HG03135 (cell line): Measurements from ENCODE around the gene GPR50.

Experiments
- ATAC-seq: cut with Tn5 transposase; IDR thresholded peaks from one replicate; pipeline ENCODE4 v1.9.1; 2021; ENCODE audit warnings: mild to moderate bottlenecking, moderate library complexity; ENCODE audit not compliant: unreplicated experiment

The GPR50 gene

DNA sequence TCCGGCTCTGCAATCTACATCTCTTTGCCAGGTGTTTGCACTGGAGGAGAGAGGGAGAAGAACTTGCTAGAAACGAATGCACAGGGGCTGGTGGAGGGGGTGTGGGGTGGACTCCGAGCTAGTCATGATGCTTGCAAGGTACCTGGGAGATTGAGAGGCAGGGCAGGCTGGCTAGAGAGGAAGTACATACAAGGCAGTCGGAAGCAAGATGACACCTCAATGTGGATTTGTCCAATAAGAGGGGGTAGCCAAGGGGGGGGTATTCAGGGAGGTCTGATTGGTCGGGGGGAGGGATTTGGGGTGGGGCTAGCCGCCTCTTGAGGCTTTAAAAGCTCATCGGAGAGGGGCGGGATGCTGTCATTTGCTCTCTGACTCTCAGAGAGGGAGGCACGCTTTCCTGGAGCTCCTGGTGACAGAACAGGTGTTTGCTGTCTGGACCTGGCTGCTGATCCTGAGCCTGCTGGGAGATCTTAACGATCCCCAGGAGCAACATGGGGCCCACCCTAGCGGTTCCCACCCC is at the start of gene GPR50:
GPR50 (plus strand) TSS at position 354 of the 520 bp plus-strand sequence; CDS start at position 492, 138 bp downstream.
- no peak for ATAC-seq

DNA sequence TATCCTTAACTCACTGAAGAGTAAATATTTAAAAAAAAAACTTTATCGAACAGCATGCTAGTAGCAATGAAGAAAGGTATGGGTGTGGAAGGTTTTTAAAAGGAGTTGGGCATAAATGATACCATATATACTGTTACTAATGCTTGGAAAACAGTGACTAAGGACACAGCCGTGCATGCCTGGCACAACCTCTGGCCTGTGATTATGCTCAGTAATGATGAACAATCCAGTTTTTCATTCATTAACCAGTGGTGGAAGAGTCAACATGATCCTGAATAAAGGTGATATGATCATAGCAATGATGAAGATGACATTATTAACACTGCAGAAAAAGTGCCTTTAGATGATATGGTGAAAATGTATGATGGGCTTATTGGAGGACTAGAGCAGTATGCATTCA is 43.9 kb upstream of the GPR50 start:
- no peak for ATAC-seq

GRCh38 chrX:151151665-151152267 is 24.6 kb upstream of the GPR50 start:
- peak; percentile 73 for ATAC-seq

DNA sequence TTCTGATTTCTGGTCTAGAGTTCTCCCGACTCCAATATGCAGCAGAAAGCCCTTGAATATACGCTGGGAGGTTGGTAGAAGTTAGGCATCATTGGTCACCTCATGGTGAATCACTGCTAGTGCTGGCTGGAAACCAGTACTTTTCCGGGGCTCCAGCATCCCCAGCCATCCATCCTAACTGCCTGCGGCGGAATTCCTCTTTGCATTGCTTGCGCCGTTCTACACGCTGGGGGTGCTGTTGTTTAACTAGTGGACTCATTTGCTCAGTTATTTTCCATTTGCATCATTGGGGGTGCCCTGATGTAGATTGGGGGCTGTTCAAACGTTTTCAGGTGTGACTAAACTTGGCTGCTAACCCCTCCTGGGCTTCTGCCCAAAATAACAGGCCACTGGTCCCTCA is 23.3 kb upstream of the GPR50 start:
- ATAC-seq, result no peak

DNA sequence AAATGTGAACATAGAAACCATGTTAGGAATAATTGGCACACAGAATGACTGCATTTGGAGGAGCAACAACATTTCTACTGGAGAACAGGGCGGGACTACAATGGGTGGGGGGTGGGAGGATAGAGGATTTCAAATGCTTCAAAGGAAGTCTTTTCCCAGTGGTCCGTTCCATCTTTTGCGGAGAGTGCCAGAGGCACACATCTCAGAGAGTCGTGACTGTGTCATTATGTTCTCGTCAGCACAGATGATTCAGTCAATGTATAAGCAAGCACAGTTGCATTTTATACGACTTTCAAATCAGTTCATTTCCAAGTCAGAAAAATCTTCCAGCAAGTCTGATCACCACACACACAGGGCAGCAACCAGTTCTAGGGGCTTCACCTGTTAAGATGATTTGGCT is 22.7 kb upstream of the GPR50 start:
- no peak for ATAC-seq

- ATAC-seq, result no peak
These were observed 21.1 kb upstream of the GPR50 start for GRCh38 chrX:151155234-151155633.

DNA sequence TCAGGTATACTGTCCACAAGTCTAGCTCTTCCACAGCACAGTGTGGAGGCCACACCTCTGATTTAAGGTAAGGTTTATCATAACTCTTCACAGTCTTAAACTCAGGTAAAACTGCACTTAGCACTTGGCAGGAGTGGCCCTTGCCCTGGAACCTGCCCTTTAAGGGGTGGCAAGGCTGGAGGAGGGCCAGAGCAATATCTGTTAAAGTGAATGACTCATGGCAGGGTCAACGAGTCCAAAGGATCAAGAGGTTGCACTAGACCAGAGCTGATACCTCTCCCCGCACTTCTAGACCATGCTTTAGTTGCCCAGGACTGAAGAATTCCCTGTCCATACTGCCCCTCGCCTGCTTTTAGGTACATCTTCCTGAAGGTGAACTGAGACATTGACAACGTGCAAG is 14.7 kb upstream of the GPR50 start:
- no peak for ATAC-seq

DNA sequence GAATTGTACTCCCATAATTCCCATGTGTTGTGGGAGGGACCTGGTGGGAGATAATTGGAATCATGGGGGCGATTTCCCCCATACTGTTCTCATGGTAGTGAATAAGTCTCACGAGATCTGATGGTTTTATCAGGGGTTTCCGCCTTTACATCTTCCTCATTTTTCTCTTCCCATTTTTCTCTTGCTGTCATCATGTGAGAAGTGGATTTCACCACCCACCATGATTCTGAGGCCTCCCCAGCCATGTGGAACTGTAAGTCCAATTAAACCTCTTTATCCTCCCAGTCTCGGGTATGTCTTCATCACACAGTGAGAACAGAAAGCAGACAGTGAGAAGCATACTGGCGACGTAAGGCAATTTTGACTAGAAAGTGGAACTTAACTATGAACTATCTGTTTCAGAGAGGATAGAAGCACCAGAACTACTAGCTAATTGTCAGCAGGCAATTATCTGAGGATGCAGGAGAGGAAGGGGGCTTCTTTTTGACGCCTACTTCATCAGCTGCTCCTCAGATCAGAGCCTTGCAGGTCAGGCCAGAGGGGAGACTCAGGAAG is 8.5 kb upstream of the GPR50 start:
- ATAC-seq, result no peak

- no peak for ATAC-seq
These were observed 6.6 kb upstream of the GPR50 start for GRCh38 chrX:151169783-151170182.

- no peak for ATAC-seq
These were observed 1.7 kb upstream of the GPR50 start for GRCh38 chrX:151174581-151175282.

- no peak for ATAC-seq
These were observed 911 bp upstream of the GPR50 start for GRCh38 chrX:151175283-151176062.

DNA sequence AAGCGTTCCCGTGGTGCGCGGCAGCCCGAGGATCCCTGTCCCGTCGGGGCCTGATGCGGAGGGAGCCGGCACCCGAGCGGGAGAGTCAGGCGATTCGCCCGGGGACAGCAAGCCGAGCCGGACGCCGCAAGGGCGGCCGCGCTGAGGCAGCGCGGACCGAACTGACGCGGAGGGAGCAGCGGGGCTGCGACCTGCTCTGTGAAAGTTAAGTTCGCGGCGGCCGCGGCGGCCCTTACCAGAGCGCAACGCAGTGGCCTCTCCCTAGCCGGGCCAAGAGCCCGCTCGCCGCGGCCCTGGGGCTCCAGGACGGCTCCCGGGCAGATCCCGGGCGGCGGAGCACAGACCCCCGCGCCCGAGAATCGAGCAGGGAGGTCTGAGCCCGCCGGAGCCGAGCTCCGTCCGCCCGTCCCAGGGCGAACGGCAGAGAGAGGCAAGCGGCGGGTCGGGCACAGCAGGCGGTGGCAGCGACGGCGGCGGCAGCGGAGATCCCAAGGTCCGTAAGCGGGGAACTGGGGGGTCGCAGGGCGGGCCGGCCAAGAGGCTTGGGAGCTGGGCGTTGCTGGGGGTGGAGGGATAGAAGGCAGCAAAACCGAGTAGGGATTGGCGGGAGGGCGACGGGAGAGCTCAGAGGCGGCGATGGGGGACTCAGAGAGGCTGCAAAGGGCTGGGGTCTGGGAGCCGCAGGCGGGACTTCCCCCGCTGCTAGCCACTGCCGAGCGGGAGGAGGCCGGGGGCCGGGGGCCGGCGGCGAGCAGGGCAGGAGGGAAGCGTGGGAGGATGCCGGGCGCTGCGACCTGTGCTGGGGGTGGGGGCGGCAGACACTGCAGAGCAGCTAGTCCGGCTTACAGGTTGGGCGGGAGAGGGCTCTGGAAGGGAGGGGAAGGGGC is 1.0 kb downstream of the GPR50 start:
- no peak for ATAC-seq

DNA sequence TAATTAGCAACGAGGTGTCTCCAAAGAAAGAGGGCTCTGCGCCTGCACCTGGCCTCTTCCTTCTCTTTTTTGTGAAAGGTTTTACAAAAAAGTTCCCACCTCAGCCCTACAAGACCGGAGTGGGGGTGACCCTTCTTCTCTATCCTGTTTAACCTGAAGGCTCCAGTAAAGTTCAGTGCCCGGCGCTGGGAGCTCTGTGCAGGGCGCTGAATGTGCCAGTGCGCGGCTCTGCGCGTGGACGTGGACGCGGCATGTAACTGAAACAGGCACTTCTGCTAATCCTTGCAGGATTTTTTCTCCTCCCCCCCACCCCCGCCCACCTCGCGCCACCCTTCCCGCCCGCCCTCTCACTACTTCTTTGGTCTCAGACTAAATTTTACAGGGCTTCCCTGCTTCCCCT is 2.4 kb downstream of the GPR50 start:
- no peak for ATAC-seq

GRCh38 chrX:151180400-151180799 is 4.0 kb downstream of the GPR50 start:
- no peak for ATAC-seq

- no peak for ATAC-seq
These were observed 4.7 kb downstream of the GPR50 start for GRCh38 chrX:151181088-151181487.

GRCh38 chrX:151183233-151183753 is 6.9 kb downstream of the GPR50 start:
- ATAC-seq, result no peak

DNA sequence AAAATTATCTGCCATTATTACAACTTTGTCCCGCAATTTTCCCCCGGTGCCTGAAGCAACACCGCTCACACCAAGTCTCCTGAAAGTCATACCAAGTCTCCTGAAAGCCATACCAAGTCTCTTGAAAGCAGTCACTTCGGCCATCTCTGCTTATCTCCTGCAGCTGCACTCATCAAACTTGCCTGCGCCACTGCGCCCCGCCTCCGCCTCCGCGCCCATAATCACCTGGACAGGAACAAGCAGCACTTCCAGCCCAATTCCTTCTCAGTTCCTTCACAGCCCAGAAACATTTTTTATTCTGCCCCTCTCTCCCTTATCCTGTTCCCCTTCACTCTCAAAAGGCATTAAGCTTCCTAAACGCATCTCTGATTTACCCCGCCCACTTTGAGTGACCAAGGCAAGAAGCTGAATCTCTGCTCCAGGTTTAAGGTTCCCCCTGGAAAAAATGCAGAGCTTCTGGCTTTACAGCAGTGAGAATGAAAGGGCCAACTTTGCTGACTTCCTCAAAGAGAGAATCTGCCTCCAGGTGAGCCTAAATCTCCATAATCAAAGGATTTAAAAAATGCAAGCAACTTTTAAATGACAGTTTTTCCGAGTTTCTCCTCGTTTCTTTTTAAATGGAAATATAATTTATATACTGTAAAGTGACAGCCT is 7.7 kb downstream of the GPR50 start:
- no peak for ATAC-seq

- ATAC-seq, result no peak
These were observed 8.3 kb downstream of the GPR50 start for GRCh38 chrX:151184705-151185104.

- ATAC-seq, result no peak
These were observed 30.5 kb downstream of the GPR50 start for GRCh38 chrX:151206871-151207270.

GRCh38 chrX:151225843-151226242 is 49.5 kb downstream of the GPR50 start:
- ATAC-seq, result no peak
